H4 (cell line): ENCODE data around the gene BTLA. TPM values are rescaled to one million over a fixed set of nuclear protein-coding genes. Genes with fewer than 3 reads are reported as not detected.
"Not testable (repeated sequence)": the region's sequence is repeated elsewhere in the genome, so short reads cannot be mapped to it uniquely, and the experiment has no call there.

Source experiments
- DNase-seq: peaks from one replicate; pipeline ENCODE4 v3.0.0-alpha.2; 2015; ENCODE audit warnings: low spot score
- total RNA-seq: library from RNA; depleted of rRNA; stranded (reverse); fragments of >200 nt; shearing (Covaris generic); gene quantifications from 2 replicates; pipeline ENCODE4 v1.2.3, GENCODE V29; 2014; rRNA removed

The BTLA gene, protein sequence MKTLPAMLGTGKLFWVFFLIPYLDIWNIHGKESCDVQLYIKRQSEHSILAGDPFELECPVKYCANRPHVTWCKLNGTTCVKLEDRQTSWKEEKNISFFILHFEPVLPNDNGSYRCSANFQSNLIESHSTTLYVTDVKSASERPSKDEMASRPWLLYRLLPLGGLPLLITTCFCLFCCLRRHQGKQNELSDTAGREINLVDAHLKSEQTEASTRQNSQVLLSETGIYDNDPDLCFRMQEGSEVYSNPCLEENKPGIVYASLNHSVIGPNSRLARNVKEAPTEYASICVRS
- total RNA-seq = not detected in 2 replicates

DNA sequence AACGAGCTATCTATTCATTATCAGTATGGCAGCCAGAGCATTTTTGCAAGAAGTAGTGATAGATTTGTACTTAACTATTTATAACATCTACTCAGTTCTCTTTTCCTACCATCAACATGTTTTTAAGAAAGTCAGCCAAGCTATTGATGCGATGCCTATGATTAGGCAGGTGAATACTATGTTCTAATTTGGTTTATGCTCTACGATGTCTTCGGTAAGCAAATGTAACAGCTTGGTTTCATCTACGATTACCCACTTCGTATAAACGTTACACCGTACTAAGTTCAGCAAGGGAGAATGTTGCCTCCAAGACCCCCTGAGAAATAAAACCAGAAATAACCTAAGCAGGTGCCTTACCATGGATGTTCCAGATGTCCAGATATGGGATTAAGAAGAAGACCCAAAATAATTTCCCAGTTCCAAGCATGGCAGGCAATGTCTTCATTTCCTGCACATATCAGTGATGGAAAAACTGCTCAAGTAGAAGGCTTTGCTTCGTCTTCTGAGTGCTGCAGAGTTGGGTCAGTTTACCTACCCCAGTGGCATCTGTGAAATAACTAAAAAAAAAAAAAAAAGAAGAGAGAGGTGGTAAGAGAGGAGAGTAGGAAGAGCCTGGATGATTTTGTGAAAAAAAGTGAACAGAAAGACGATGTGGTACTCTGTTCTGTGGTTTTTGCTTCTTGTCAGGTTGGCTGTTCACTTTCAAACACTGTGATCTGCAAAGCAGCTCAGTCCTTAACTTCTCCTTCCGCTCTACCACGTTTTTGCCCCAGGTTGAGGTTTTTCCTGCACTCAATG lies at the start of gene BTLA:
Gene BTLA (minus strand): TSS at position 559 of the 798 bp plus-strand sequence. CDS start 114 bp downstream, at position 445.
- DNase-seq = no peak

GRCh38 chr3:112546216-112546759 lies 47.0 kb upstream of the BTLA start:
- DNase-seq = no peak

- DNase-seq = no peak
These were observed 40.8 kb upstream of the BTLA start for GRCh38 chr3:112539825-112540650.

DNA sequence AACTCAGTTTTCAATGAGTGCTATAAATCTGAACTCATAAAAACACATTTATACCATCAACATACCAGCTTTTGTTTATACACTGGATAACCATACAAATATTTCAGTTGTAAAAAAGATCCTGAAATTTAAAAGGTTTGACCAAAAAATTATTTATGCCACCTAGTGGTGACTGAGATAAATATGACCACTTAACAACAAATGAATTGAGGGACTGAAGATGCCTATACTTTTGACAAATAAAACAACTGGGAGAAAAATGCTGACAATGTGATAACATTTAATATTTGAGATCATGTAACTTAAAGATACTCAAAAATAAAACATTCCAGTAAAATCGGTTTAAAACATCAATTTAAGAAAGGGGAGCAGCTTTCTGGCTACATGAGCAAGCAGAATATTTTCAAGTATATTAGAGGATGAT lies 32.1 kb upstream of the BTLA start:
- DNase-seq = peak; percentile 8

DNA sequence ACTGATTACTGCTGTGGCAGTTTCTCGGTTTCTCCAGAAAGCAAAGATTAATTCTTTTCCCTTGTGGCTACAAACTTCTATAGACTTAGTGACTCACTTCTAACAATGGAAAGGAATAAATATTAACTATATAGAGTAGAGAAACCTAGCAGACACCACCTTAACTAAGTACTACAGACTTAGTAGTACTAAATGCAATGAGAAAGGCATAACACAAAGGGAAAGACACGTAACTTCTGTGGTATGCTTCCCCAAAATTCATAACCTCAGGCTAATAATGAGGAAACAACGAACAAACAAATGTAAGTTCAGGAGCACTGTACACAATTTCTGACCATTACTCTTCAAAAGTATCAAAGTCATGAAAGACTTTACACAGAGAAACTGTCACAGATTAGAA lies 31.3 kb upstream of the BTLA start:
- no peak for DNase-seq

DNA sequence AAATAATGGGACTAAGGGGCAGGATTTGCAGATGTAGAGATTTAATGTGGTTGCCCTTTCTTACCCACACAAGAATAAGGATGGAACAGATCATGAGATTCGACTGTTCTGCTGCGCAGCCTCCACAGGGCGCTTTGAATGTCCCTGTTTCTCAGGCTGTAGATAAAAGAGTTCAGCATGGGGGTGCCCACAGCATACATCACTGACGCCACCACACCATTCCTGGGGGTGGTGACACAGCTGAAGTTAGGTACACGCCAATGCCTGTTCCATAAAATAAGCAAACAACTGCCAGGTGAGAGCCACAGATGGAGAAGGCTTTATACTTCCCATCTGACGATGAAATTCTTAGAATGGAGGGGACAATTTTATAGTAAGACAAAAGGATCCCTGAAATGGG lies 24.9 kb upstream of the BTLA start:
- not testable (repeated sequence) for DNase-seq

DNA sequence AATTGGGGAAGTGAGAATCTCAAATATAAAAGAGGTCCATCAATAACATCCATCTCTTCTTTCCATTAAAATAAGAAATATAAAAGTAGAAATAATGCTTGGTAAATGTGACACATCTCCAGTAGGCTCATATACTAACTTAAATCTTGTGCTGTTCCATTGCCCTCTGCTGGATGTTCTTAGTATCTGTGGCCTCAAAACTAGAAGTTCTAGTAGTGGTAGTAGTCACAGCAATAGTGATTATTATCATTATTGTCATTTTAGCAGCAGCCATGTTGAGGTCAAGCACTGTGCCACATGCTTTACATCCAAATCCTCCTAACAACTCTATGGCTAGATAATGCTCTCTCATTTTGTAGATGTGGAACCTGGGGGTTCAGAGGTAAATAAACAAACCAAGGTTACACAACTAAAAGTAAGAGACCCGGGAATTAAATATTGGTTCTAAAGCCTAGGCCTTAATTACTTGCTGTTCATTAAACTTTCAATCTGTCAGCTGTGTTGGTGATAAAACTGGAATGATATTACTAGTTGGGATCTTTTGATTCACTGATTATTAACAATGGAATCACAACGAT lies 20.2 kb upstream of the BTLA start:
- peak; percentile 56 for DNase-seq

DNA sequence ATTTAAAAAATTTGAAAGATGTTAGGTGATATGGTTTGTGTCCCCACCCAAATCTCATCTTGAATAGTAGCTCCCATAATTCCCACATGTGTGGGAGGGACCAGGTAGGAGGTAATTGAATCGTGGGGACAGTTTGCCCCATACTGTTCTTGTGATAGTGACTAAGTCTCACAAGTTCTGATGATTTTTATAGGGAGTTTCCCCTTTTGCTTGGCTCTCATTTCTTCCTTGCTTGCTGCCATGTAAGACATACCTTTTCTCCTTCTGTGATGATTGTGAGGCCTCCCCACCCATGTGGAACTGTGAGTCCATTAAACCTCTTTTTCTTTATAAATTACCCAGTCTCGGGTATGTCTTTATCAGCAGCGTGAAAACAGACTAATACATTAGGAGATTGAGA lies 19.7 kb upstream of the BTLA start:
- not testable (repeated sequence) for DNase-seq

DNA sequence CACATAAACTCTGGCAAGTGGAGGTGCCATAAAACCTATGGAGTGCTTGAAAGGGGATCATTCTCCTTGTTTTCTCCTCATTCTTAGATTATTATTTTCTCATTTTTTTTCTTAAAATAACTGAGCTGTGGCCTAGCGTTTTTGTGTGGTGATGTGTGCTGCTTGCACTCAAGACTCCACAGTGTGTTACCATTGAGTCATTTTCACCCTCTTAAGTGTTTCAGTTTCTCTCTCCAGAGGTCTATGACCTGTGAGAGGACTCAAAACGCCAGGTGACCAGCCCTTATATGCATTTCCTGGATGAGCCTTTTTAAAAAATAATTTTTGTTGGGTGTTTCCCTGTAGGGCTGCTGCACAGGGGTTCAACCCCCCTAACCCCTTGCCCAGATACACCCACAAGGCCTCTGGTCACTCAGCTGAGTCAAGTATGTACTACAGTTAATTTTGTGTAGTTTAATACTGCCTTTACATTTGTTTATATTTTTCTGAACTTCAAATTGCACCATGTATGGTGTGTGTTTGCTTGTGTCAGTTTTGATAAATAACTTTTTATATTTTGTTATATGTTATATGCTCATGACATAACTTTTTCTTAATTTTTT lies 15.4 kb upstream of the BTLA start:
- DNase-seq = no peak

DNA sequence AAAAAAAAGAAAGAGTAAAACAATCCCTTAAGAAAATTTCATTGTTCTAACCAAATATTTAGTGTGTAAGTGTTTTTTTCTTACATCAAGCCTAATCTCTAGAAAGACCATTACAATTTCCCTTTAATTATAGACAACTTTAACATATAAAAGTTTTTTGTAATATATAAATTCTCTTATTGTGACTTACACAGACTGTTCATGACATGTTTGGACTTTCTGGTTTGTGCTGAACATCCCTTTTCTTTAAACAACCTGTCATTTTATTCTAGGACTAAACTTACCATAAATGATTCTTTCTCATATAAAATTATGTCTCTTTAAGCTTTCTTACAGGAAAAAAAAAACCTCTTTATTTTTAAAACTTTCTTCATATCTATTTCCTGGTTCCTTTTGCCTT lies 13.0 kb upstream of the BTLA start:
- DNase-seq = no peak

GRCh38 chr3:112508860-112509259 lies 9.6 kb upstream of the BTLA start:
- DNase-seq = no peak

DNA sequence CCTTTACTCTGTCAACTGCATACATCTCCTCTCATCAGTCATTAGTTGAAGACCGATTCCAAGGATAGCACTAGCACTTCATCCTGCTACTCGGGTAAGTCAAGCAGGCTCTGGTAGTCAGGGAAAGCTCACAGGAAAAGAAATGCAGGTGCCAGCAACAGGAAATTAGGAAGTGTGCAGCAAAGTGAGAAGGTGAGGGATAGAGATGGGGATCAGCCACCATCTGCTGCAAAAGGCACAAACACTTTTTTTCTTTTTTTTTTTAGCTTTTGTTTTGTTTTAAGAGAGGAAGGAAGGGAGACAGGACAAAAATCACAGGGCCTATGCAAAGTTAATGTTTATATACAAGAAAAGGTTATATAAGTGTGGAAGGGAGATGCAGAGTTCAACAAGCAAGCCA lies 9.0 kb upstream of the BTLA start:
- DNase-seq = no peak

- no peak for DNase-seq
These were observed 6.6 kb upstream of the BTLA start for GRCh38 chr3:112505907-112506306.

GRCh38 chr3:112504123-112504522 lies 4.9 kb upstream of the BTLA start:
- no peak for DNase-seq

DNA sequence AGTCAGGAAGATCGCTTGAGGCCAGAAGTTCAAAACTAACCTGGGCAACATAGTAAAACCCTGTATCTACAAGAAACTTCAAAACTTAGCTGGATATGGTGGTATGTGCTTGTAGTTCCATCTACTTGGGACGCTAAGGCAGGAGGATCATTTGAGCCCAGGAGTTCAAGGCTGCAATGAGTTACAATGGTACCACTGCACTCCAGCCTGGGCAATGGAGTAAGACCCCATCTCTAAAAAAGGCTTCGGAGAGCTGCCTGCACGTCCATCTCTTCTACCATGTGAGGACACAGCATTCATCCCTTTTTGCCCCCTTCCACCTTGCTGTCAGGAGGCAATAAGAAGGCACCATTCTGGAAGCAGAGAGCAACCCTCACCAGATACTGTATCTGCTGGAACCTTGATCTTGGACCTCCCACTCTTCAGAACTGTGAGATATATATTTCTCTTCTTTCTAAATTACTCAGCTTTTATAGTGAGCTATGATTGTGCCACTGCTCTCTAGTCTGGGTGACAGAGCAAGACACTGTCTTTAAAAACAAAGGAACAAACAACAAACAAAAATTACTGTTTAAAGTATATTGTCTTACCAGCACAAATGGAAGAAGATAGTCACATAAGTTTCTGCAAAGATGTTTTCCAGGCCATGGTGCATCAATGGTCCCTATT lies 4.2 kb upstream of the BTLA start:
- DNase-seq = no peak

GRCh38 chr3:112500621-112501020 lies 1.3 kb upstream of the BTLA start:
- DNase-seq = no peak

DNA sequence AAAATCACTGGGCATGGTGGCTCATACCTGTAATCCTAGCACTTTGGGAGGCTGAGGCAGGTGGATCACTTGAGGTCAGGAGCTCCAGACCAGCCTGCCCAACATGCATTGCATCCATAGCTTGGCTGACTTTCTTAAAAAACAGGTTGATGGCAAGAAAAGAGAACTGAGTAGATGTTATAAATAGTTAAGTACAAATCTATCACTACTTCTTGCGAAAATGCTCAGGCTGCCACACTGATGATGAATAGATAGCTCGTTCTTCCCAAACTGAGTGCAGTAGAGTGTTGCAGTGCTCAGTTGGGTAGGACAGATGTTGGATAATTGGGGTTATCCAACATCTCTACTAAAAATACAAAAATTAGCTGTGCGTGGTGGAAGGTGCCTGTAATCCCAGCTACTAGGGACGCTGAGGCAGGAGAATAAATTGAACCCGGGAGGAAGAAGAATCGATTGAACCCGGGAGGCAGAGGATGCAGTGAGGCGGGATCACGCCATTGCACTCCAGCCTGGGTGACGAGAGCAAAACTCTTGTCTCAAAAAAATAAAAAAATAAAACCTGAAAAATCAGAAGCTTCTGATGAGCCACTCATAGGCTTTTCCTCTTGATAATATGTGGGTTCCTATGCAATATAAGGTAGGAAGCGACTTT lies 1.2 kb downstream of the BTLA start:
- DNase-seq = no peak

GRCh38 chr3:112496366-112497067 lies 2.8 kb downstream of the BTLA start:
- no peak for DNase-seq

DNA sequence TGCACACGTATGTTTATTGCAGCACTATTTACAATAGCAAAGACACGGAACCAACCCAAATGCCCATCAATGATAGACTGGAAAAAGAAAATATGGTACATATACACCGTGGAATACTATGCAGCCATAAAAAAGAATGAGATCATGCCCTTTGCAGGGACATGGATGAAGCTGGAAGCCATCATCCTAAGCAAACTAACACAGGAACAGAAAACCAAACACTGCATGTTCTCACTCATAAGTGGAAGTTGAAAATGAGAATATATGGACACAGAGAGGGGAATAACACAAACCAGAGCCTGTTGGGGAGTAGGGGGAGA lies 4.9 kb downstream of the BTLA start:
- DNase-seq = not testable (repeated sequence)

DNA sequence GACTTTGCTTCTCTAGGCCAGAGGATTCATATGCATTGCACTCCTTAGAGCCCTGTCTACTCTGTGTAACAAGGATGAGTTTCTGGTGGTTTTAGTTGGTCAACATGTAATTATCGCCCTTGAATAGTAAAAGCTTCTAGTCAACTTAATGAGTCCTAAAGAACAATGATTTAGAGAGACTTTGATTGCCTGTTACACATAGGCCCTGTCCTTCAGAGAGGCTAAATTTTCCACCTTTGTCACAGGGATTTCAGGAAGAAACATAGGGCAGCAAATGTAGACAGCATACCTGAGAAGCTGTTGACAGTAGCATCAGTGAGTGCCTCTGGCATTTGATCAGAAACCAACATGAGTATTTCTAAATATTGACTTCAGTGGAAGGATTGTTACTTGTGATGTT lies 7.1 kb downstream of the BTLA start:
- no peak for DNase-seq
